Keratinocyte (primary cell): Measurements from ENCODE around the gene CDC16. TPM values are rescaled to one million over a fixed set of nuclear protein-coding genes. Genes with fewer than 3 reads are reported as not detected.

Experiments
- DNase-seq: peaks from one replicate; pipeline ENCODE4 v3.0.0-alpha.2; 2011; ENCODE audit warnings: low read depth, missing footprints, low spot score
- FAIRE-seq: peaks from 2 replicates; lab custom pipeline; 2011; peaks lifted over from hg19 to GRCh38; lab: Jason Lieb, UNC
- H2AFZ ChIP-seq: 2 replicates; pipeline ENCODE4 v1.6.0; 2012; ENCODE audit warnings: low read length, control low read depth, inconsistent platforms; ENCODE audit not compliant: control insufficient read depth
- H3K27ac ChIP-seq: 2 replicates; pipeline ENCODE4 v1.5.1; 2011; ENCODE audit warnings: low read length; ENCODE audit not compliant: control insufficient read depth, insufficient read depth
- H3K27me3 ChIP-seq: 3 replicates; pipeline ENCODE4 v1.6.0; 2011; ENCODE audit warnings: low read length; ENCODE audit not compliant: control insufficient read depth, insufficient read depth; ENCODE audit errors: extremely low read depth
- H3K36me3 ChIP-seq, 2 experiments: 2 replicates in 1 of 2; 3 replicates in 1 of 2; pipeline ENCODE4 v1.5.1; 2011; ENCODE audit warnings: low read length in 2 of 2, mild to moderate bottlenecking in 1 of 2; ENCODE audit not compliant: control insufficient read depth in 2 of 2, insufficient read depth in 2 of 2; ENCODE audit errors: extremely low read depth in 1 of 2
- H3K4me1 ChIP-seq: 3 replicates; pipeline ENCODE4 v1.5.1; 2011; ENCODE audit warnings: low read length; ENCODE audit not compliant: control insufficient read depth, insufficient read depth; ENCODE audit errors: extremely low read depth
- H3K4me2 ChIP-seq: 3 replicates; pipeline ENCODE4 v1.6.0; 2011; ENCODE audit warnings: low read depth, low read length; ENCODE audit not compliant: control insufficient read depth, insufficient read depth; ENCODE audit errors: extremely low read depth
- H3K4me3 ChIP-seq, 3 experiments: fragments of 200-600 bp in 1 of 3; sonication (generic) in 1 of 3; 2 replicates in 2 of 3; 3 replicates in 1 of 3; pipeline ENCODE4 v1.5.1; 2011 to 2016; ENCODE audit warnings: low read length in 3 of 3, mild to moderate bottlenecking in 3 of 3, control low read depth in 2 of 3, inconsistent platforms in 1 of 3, low read depth in 1 of 3, mixed read lengths in 1 of 3, mixed run types in 1 of 3, moderate library complexity in 1 of 3; ENCODE audit not compliant: control insufficient read depth in 2 of 3, insufficient read depth in 2 of 3; ENCODE audit errors: extremely low read depth in 1 of 3
- H3K79me2 ChIP-seq: 2 replicates; pipeline ENCODE4 v1.6.0; 2012; ENCODE audit warnings: low read length; ENCODE audit not compliant: control insufficient read depth, insufficient read depth
- H3K9ac ChIP-seq: 3 replicates; pipeline ENCODE4 v1.6.0; 2011; ENCODE audit warnings: low read length; ENCODE audit not compliant: control insufficient read depth, insufficient read depth; ENCODE audit errors: extremely low read depth
- H3K9me1 ChIP-seq: 3 replicates; pipeline ENCODE4 v1.6.0; 2011; ENCODE audit warnings: low read length; ENCODE audit not compliant: control insufficient read depth, insufficient read depth; ENCODE audit errors: extremely low read depth
- H3K9me3 ChIP-seq: 2 replicates; pipeline ENCODE4 v1.5.1; 2012; ENCODE audit warnings: low read depth, low read length; ENCODE audit not compliant: control insufficient read depth
- H4K20me1 ChIP-seq: 3 replicates; pipeline ENCODE4 v1.6.0; 2011; ENCODE audit warnings: low read length; ENCODE audit not compliant: control insufficient read depth, insufficient read depth; ENCODE audit errors: extremely low read depth
- EZH2 ChIP-seq: IDR thresholded peaks from one replicate; pipeline ENCODE4 v1.6.1; 2012; ENCODE audit warnings: inconsistent platforms, mild to moderate bottlenecking, low read length, moderate library complexity
- dilution Hi-C: fragments of 300-500 bp; cut with MboI; formaldehyde crosslinking; loops from one replicate; pipeline ENCODE4 v1.7.0; 2020; ENCODE audit warnings: low sequenced_read_pairs; ENCODE audit not compliant: extremely low pct_ligation_motif_present
- polyA plus RNA-seq, 5 experiments: library from polyadenylated mRNA; depleted of rRNA in 3 of 5; stranded (reverse) in 3 of 5; stranded (forward) in 1 of 5; unstranded in 1 of 5; fragments of >200 nt; gene quantifications; 1 replicate in 1 of 5; 2 replicates in 3 of 5; 3 replicates in 1 of 5; pipeline versions ENCODE4 v1.2.1 to v1.2.3, GENCODE V29; 2011 to 2012; ENCODE audit warnings: missing spikeins in 2 of 5, low read depth in 1 of 5, low replicate concordance in 1 of 5
- TF ChIP-seq, protein P1 (sequence below), 3 experiments: IDR thresholded peaks in 1 of 3; conservative IDR thresholded peaks in 1 of 3; optimal IDR thresholded peaks in 1 of 3; 2 replicates in 2 of 3; 3 replicates in 1 of 3; pipeline versions ENCODE3 to v1.5.1; 2011; ENCODE audit warnings: low read length in 3 of 3, mild to moderate bottlenecking in 3 of 3, moderate library complexity in 2 of 3, control low read depth in 1 of 3, inconsistent platforms in 1 of 3; ENCODE audit not compliant: insufficient read depth in 2 of 3; ENCODE audit errors: extremely low read depth in 1 of 3

Gene CDC16
- polyA plus RNA-seq, 1 donor (not counting 4 experiments of a cell fraction or from before 2014, with no cell fraction given): 91.8 TPM

DNA sequence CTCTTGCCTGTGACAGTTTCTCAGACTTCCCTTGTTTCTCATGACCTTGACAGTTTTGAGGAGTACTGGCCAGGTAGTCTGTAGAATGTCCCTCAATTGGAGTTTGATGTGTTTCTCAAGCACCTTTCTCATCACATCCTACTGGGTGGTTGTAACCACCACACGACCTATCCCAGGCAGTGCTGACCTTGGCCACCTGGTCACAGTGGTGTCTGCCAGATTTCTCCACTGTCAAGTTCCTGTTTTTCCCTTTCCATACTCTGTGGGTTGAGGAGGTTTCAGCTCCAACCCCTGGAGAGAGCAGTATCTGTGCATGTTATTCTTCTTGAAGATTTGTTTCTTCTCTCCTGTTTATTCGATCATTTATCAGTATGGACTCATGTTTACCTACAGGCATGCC is 38.3 kb downstream of the CDC16 start:
- DNase-seq (no peak), FAIRE-seq (no peak)
- no peaks in the 10 kb centered on the region for H3K79me2 ChIP-seq
- no peaks in the 10 kb centered on the region for H3K9me1 ChIP-seq
- dilution Hi-C loops: no loop called here
- no peaks in the 10 kb centered on the region for H3K9me3 ChIP-seq
- H3K36me3 ChIP-seq: peaks cover 16 to 34% of the 10 kb centered on the region in 2 experiments
- H3K4me2 ChIP-seq: no peak overlapping the region
- no peak overlapping the region for H3K4me3 ChIP-seq
- no peaks in the 10 kb centered on the region for H3K27me3 ChIP-seq
- no peak overlapping the region for H3K9ac ChIP-seq
- H3K4me1 ChIP-seq: no peaks in the 10 kb centered on the region
- H3K27ac ChIP-seq: no peak overlapping the region
- H4K20me1 ChIP-seq: no peaks in the 10 kb centered on the region
- TF ChIP-seq, protein P1, sequence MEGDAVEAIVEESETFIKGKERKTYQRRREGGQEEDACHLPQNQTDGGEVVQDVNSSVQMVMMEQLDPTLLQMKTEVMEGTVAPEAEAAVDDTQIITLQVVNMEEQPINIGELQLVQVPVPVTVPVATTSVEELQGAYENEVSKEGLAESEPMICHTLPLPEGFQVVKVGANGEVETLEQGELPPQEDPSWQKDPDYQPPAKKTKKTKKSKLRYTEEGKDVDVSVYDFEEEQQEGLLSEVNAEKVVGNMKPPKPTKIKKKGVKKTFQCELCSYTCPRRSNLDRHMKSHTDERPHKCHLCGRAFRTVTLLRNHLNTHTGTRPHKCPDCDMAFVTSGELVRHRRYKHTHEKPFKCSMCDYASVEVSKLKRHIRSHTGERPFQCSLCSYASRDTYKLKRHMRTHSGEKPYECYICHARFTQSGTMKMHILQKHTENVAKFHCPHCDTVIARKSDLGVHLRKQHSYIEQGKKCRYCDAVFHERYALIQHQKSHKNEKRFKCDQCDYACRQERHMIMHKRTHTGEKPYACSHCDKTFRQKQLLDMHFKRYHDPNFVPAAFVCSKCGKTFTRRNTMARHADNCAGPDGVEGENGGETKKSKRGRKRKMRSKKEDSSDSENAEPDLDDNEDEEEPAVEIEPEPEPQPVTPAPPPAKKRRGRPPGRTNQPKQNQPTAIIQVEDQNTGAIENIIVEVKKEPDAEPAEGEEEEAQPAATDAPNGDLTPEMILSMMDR (optimal IDR thresholded peaks at IDR 0.05 in 1 of 3, IDR thresholded peaks at IDR 0.05 in 1 of 3, conservative IDR thresholded peaks at IDR 0.05 in 1 of 3; ENCODE audit: extremely low read depth in 1 of 3, insufficient read depth in 2 of 3, low read length in 3 of 3): no peak
- TF ChIP-seq EZH2: no peak
- H2AFZ ChIP-seq: no peak overlapping the region

DNA sequence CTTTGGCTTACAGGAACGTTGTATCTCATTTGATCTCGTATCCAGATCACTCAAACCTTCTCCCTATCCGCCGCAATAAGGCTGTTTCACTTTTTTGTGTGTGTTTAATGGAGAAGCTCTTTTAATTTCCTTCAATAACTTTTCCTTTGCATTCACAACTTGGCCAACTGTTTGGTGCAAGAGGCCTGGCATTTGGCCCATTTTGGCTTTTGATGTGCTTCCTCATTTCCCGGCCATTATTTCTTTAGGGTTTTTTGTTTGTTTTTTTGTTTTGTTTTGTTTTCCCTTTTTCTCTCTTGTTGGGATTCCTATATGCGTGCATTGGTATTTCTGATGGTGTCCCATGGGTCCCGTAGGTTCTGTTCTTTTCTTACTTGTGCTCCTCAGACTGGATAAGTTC is 40.6 kb downstream of the CDC16 start:
- TF ChIP-seq EZH2: no peak
- dilution Hi-C loops: no loop called here
- Histone ChIP-seq H3K9ac (no peak overlapping the region), H2AFZ (no peak overlapping the region), H3K36me3 (peaks cover 12 to 18% of the 10 kb centered on the region in 2 experiments), H4K20me1 (no peaks in the 10 kb centered on the region), H3K4me1 (peaks cover 2% of the 10 kb centered on the region), H3K27ac (no peak overlapping the region), H3K79me2 (no peaks in the 10 kb centered on the region), H3K9me3 (no peaks in the 10 kb centered on the region), H3K9me1 (no peaks in the 10 kb centered on the region), H3K4me2 (no peak overlapping the region), H3K4me3 (no peak overlapping the region), H3K27me3 (no peaks in the 10 kb centered on the region)
- DNase-seq (no peak), FAIRE-seq (no peak)

DNA sequence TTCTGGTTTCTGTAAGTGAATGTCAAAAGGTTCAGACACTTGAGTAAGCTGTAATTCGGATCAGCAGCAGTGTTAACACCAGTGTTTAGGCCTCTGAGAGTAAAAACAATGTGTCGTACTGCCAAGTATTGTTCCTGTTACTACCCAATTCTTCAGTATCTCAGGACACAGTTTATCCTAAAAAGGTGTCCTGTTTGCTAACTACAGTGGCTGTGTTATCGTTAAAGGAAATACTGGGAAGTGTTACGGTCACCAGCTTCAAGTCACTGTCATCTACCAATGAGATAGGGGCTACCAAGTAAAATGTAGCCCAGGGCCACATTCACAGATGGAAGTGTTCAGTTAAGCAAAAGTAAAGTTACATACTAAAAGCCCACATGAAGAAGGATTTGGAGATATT is 44.4 kb downstream of the CDC16 start:
- no peaks in the 10 kb centered on the region for H3K9me1 ChIP-seq
- no peak overlapping the region for H3K27ac ChIP-seq
- no peak overlapping the region for H3K4me3 ChIP-seq
- no peaks in the 10 kb centered on the region for H3K9me3 ChIP-seq
- H3K9ac ChIP-seq: no peak overlapping the region
- H4K20me1 ChIP-seq: no peaks in the 10 kb centered on the region
- FAIRE-seq (no peak), DNase-seq (no peak)
- H3K27me3 ChIP-seq: no peaks in the 10 kb centered on the region
- no peak overlapping the region for H2AFZ ChIP-seq
- H3K4me1 ChIP-seq: peaks cover 12% of the 10 kb centered on the region
- dilution Hi-C loops: no loop called here
- H3K36me3 ChIP-seq: peaks cover 0 to 7% of the 10 kb centered on the region in 2 experiments
- H3K4me2 ChIP-seq: no peak overlapping the region
- TF ChIP-seq, protein P1 (optimal IDR thresholded peaks at IDR 0.05 in 1 of 3, IDR thresholded peaks at IDR 0.05 in 1 of 3, conservative IDR thresholded peaks at IDR 0.05 in 1 of 3; ENCODE audit: extremely low read depth in 1 of 3, insufficient read depth in 2 of 3, low read length in 3 of 3): no peak
- no peak for TF ChIP-seq EZH2
- peaks cover 16% of the 10 kb centered on the region for H3K79me2 ChIP-seq
